ENCODE measurements around the gene ZKSCAN2.

- TF ChIP-seq CTCF (IDR thresholded peaks at IDR 0.05; ENCODE audit: low read length): no peak
- TF ChIP-seq EZH2 (IDR thresholded peaks at IDR 0.05; ENCODE audit: borderline replicate concordance, low read length): no peak
Measured at GRCh38 chr16:25222959-25223358, 34.7 kb downstream of the ZKSCAN2 start.

Measured in OCI-LY1 (cell line).